Mesothelial cell of epicardium (in vitro differentiated cells): ENCODE data around the gene MAP7. TPM values are rescaled to one million over a fixed set of nuclear protein-coding genes. Genes with fewer than 3 reads are reported as not detected.

Experiments
- DNase-seq, 2 experiments: peaks; one replicate each; pipeline ENCODE4 v3.0.0; 2021; ENCODE audit warnings: low spot score in 2 of 2; ENCODE audit not compliant: unreplicated experiment in 2 of 2
- H3K27ac Mint-ChIP-seq: 2 replicates; pipeline ENCODE4 v1.8.0; 2021; ENCODE audit warnings: mixed read lengths
- H3K27me3 Mint-ChIP-seq: 2 replicates; pipeline ENCODE4 v1.8.0; 2021; ENCODE audit warnings: low read depth, mixed read lengths
- H3K36me3 Mint-ChIP-seq: 2 replicates; pipeline ENCODE4 v1.8.0; 2021; ENCODE audit warnings: mixed read lengths
- H3K4me1 Mint-ChIP-seq: 2 replicates; pipeline ENCODE4 v1.8.0; 2021; ENCODE audit warnings: mixed read lengths
- H3K4me3 Mint-ChIP-seq: 2 replicates; pipeline ENCODE4 v1.8.0; 2021; ENCODE audit warnings: mild to moderate bottlenecking, moderate library complexity, mixed read lengths
- H3K9me3 Mint-ChIP-seq: 2 replicates; pipeline ENCODE4 v1.8.0; 2021; ENCODE audit warnings: mixed read lengths
- CTCF ChIP-seq: fragments of 200-600 bp; sonication (generic); IDR thresholded peaks from one replicate; pipeline ENCODE4 v1.5.0; 2021; ENCODE audit warnings: antibody characterized with exemption; ENCODE audit not compliant: unreplicated experiment
- total RNA-seq: library from RNA; stranded (reverse); gene quantifications from 3 replicates; pipeline ENCODE4 v1.2.1, GENCODE V29; 2021

Gene MAP7
- total RNA-seq, 1 donor from 2014 or later: 15.1 TPM

GRCh38 chr6:136477548-136477947, 72.7 kb downstream of the MAP7 start:
- Mint-ChIP-seq H3K9me3 (peaks cover 30% of the 10 kb centered on the region), H3K4me1 (no peaks in the 10 kb centered on the region), H3K4me3 (no peak overlapping the region), H3K27ac (no peak overlapping the region), H3K36me3 (peaks cover 8% of the 10 kb centered on the region), H3K27me3 (no peaks in the 10 kb centered on the region)
- no peak for DNase-seq
- no peak for TF ChIP-seq CTCF

GRCh38 chr6:136475686-136476085, 74.5 kb downstream of the MAP7 start:
- Mint-ChIP-seq H3K27me3 (no peaks in the 10 kb centered on the region), H3K4me3 (no peak overlapping the region), H3K4me1 (no peaks in the 10 kb centered on the region), H3K27ac (no peak overlapping the region), H3K9me3 (peaks cover 23% of the 10 kb centered on the region), H3K36me3 (peaks cover 8% of the 10 kb centered on the region)
- no peak for TF ChIP-seq CTCF
- no peak for DNase-seq

GRCh38 chr6:136474241-136474640, 76.0 kb downstream of the MAP7 start:
- Mint-ChIP-seq H3K27me3 (no peaks in the 10 kb centered on the region), H3K4me3 (no peak overlapping the region), H3K4me1 (no peaks in the 10 kb centered on the region), H3K36me3 (peaks cover 2% of the 10 kb centered on the region), H3K9me3 (peaks cover 13% of the 10 kb centered on the region), H3K27ac (no peak overlapping the region)
- no peak for TF ChIP-seq CTCF
- no peak for DNase-seq

GRCh38 chr6:136471922-136472321, 78.3 kb downstream of the MAP7 start:
- no peak overlapping the region for H3K27ac Mint-ChIP-seq
- no peak for TF ChIP-seq CTCF
- no peaks in the 10 kb centered on the region for H3K9me3 Mint-ChIP-seq
- H3K4me3 Mint-ChIP-seq: no peak overlapping the region
- no peaks in the 10 kb centered on the region for H3K4me1 Mint-ChIP-seq
- H3K36me3 Mint-ChIP-seq: no peaks in the 10 kb centered on the region
- DNase-seq: no peak
- H3K27me3 Mint-ChIP-seq: no peaks in the 10 kb centered on the region

- DNase-seq: no peak
- no peaks in the 10 kb centered on the region for H3K9me3 Mint-ChIP-seq
- no peaks in the 10 kb centered on the region for H3K27me3 Mint-ChIP-seq
- H3K4me3 Mint-ChIP-seq: no peak overlapping the region
- no peak for TF ChIP-seq CTCF
- H3K36me3 Mint-ChIP-seq: no peaks in the 10 kb centered on the region
- H3K27ac Mint-ChIP-seq: no peak overlapping the region
- no peaks in the 10 kb centered on the region for H3K4me1 Mint-ChIP-seq
Measured at GRCh38 chr6:136471372-136471771, 78.8 kb downstream of the MAP7 start.

GRCh38 chr6:136470044-136470443, 80.2 kb downstream of the MAP7 start:
- peaks cover 3% of the 10 kb centered on the region for H3K4me1 Mint-ChIP-seq
- H3K27me3 Mint-ChIP-seq: no peaks in the 10 kb centered on the region
- H3K9me3 Mint-ChIP-seq: no peaks in the 10 kb centered on the region
- no peaks in the 10 kb centered on the region for H3K36me3 Mint-ChIP-seq
- DNase-seq: no peak
- TF ChIP-seq CTCF: no peak
- no peak overlapping the region for H3K4me3 Mint-ChIP-seq
- H3K27ac Mint-ChIP-seq: no peak overlapping the region
